Astrocyte of the hippocampus (primary cell): ENCODE data around the gene CEACAM8.
A peak's percentile ranks its signal among the peaks of the same experiment; 100 is the strongest.
"Not testable (repeated sequence)": the region's sequence is repeated elsewhere in the genome, so short reads cannot be mapped to it uniquely, and the experiment has no call there.

Source experiments
- DNase-seq: peaks from one replicate; pipeline ENCODE4 v3.0.0; 2011; ENCODE audit warnings: low read depth, low spot score

CEACAM8 gene

DNA sequence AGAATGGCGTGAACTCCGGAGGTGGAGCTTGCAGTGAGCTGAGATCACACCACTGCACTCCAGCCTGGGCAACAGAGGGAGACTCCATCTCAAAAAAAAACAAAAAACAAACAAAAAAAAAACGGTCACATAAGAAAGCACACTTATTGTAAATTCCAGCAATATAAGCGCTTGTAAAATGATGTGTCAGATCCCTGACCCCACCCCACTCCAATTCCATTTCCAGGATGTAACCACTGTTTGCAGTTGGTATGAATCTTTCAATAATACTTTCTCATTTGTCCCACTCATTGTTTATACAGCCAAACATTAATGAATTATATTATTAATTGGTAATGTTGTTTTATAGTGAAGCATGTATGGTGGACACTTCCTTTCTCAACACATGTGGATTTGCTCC, 50.6 kb downstream of the CEACAM8 start:
- DNase-seq, result no peak

- DNase-seq, result no peak
These were observed 51.9 kb downstream of the CEACAM8 start for GRCh38 chr19:42542791-42543190.

DNA sequence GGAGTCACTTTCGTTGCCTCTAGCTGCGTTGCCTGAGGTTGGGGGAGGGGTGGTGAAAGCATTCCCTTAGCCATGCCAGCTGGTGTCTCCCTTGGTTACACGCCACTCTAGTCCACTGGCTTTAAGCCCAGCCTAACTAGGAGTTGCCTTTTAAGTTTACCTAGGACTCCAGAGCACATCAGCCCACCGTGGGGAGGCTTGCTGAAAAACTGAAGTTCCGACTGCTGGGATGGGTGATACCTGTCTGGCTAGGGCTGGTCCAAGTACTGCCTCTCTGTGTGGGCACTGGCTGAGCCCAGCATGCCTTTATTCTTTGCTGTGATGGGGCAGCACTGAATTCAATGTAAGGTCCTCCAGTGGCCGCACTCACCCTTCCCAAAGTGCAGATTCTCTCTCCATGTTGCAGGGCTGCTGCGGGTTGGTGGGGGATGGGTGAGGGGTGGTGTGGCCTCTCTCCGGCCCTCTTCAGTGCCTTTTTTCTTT, 54.6 kb downstream of the CEACAM8 start:
- peak; percentile 32 for DNase-seq

GRCh38 chr19:42538841-42539709, 55.6 kb downstream of the CEACAM8 start:
- no peak for DNase-seq

DNA sequence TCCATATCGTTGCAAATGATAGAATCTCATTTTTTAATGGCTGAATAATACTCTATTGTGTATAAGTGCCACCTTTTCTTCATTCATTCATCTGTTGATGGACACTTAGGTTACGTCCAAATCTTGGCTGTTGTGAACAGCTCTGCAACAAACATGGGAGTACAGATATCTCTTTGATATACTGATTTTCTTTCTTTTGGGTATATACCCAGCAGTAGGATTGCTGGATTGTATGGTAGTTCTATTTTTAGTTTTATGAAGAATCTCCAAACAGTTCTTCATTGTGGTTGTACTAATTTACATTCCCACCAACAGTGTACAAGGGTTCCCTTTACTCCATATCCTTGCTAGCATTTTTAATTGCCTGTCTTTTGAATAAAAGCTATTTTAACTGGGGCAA, 59.4 kb downstream of the CEACAM8 start:
- not testable (repeated sequence) for DNase-seq

- no peak for DNase-seq
These were observed 60.3 kb downstream of the CEACAM8 start for GRCh38 chr19:42534391-42534790.

GRCh38 chr19:42532891-42533290, 61.8 kb downstream of the CEACAM8 start:
- DNase-seq, result no peak

DNA sequence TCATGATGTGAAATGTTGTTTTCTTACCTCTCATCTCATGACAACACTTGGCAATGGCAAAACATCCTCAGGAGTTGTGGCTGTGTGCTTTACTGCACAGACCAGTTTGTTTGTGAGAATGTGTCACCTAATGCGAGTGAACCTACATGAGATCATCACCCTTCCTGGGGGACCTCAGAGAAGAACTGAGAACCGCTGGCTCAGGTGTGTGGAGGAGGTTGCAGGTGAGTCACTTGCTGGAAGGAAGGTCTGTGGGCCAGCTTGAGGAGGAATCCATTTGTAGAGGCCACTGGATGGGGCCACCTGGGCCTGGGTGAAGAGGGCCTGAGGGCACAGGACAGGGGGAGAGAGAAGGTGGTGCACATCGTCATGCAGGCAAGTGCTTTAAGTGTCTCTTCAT, 63.4 kb downstream of the CEACAM8 start:
- DNase-seq, result no peak
